Sigmoid colon (tissue), 7 donors: ENCODE data around the gene WDR75. TPM values are rescaled to one million over a fixed set of nuclear protein-coding genes. Genes with fewer than 3 reads are reported as not detected.

Source experiments
- DNase-seq: peaks from one replicate; pipeline ENCODE4 v3.0.0-alpha.2; 2019
- H3K27ac ChIP-seq, 4 donors: fragments of 200-600 bp; sonication (generic); one replicate each; pipeline ENCODE4 v1.5.1; 2016 to 2019; ENCODE audit warnings: mild to moderate bottlenecking in 1 of 4
- H3K27me3 ChIP-seq, 3 donors: fragments of 200-600 bp; sonication (generic); one replicate each; pipeline ENCODE4 v1.5.1; 2019; ENCODE audit warnings: mild to moderate bottlenecking in 1 of 3
- H3K36me3 ChIP-seq, 4 donors: fragments of 200-600 bp; sonication (generic); one replicate each; pipeline ENCODE4 v1.5.1; 2016 to 2019
- H3K4me1 ChIP-seq, 4 donors: fragments of 200-600 bp; sonication (generic); one replicate each; pipeline ENCODE4 v1.5.1; 2017 to 2019
- H3K4me3 ChIP-seq, 4 donors: fragments of 200-600 bp; sonication (generic); one replicate each; pipeline ENCODE4 v1.5.1; 2017 to 2019; ENCODE audit warnings: mild to moderate bottlenecking in 2 of 4, moderate library complexity in 1 of 4
- H3K9me3 ChIP-seq, 4 donors: fragments of 200-600 bp in 3 of 4; sonication (generic) in 3 of 4; one replicate each; pipeline versions ENCODE4 v1.5.1 to v1.6.1; 2013 to 2019
- CTCF ChIP-seq, 4 experiments: fragments of 450-650 bp in 3 of 4; fragments of 200-600 bp in 1 of 4; IDR thresholded peaks; one replicate each; pipeline ENCODE4 v1.5.1; 2016 to 2019; ENCODE audit warnings: antibody characterized with exemption in 4 of 4, mild to moderate bottlenecking in 3 of 4, moderate library complexity in 2 of 4
- EP300 ChIP-seq, 4 donors: sonication (generic); formaldehyde crosslinking; IDR thresholded peaks; one replicate each; pipeline ENCODE4 v1.6.1; 2017; ENCODE audit warnings: antibody characterized with exemption in 4 of 4
- POLR2A ChIP-seq, 2 donors: fragments of 450-650 bp; IDR thresholded peaks; one replicate each; pipeline ENCODE4 v1.6.1; 2016; ENCODE audit warnings: antibody characterized with exemption in 2 of 2, mild to moderate bottlenecking in 2 of 2, moderate library complexity in 2 of 2
- POLR2AphosphoS5 ChIP-seq, 4 donors: sonication (generic); formaldehyde crosslinking; IDR thresholded peaks; one replicate each; pipeline ENCODE4 v1.6.1; 2017; ENCODE audit warnings: antibody characterized with exemption in 4 of 4
- WGBS, 2 donors: extraction: QIAGEN DNeasy Blood & Tissue Kit; methylation state at CpG; one replicate each; pipeline ENCODE4 v1.1.7; 2013; 5-methylcytosine and 5-hydroxymethylcytosine counted together
- intact Hi-C: fragments of 100-400 bp; cut with DNase I; formaldehyde crosslinking; loops from one replicate; pipeline ENCODE4 v1.15.1; 2023
- polyA plus RNA-seq, 3 donors: library from polyadenylated mRNA; stranded (reverse); fragments of 200-250 nt; gene quantifications; one replicate each; pipeline ENCODE4 v1.2.3, GENCODE V29; 2013
- total RNA-seq, 4 donors: library from RNA; depleted of rRNA; stranded (reverse); fragments of >200 nt; gene quantifications; one replicate each; pipeline ENCODE4 v1.1.0, GENCODE V29; 2016
- donor health status: healthy with polysubstance abuse.
- donor health status: Bipolar disorder and iron deficiency.
- donor health status: healthy.

The WDR75 gene
- total and polyA plus RNA-seq, 7 donors, result 7.6 to 43.5 (median 25.8) TPM

- 74 to 78% methylated on average over 3 of the region's 3 CpGs for WGBS, 2 donors
- intact Hi-C loops, result no loop called here
- no peak for DNase-seq
Observed at GRCh38 chr2:189512879-189513278, 71.6 kb downstream of the WDR75 start.

GRCh38 chr2:189514104-189514503, 72.8 kb downstream of the WDR75 start:
- TF ChIP-seq CTCF (IDR thresholded peaks at IDR 0.05) (no peak), POLR2AphosphoS5 (IDR thresholded peaks at IDR 0.05) (no peak), POLR2A (IDR thresholded peaks at IDR 0.05) (no peak)
- Histone ChIP-seq H3K4me3 (no peak overlapping the region), H3K9me3 (no peaks in the 10 kb centered on the region), H3K4me1 (no peaks in the 10 kb centered on the region), H3K27me3 (no peaks in the 10 kb centered on the region), H3K36me3 (no peaks in the 10 kb centered on the region), H3K27ac (no peak overlapping the region)
- DNase-seq, result no peak
- intact Hi-C loops, result no loop called here
- 88 to 94% methylated on average over 3 of the region's 3 CpGs for WGBS, 2 donors

More at GRCh38 chr2:189512879-189513278, 71.6 kb downstream of the WDR75 start:
- Histone ChIP-seq H3K27ac (no peak overlapping the region), H3K4me1 (no peaks in the 10 kb centered on the region), H3K9me3 (no peaks in the 10 kb centered on the region), H3K27me3 (no peaks in the 10 kb centered on the region), H3K4me3 (no peak overlapping the region), H3K36me3 (no peaks in the 10 kb centered on the region)
- TF ChIP-seq POLR2A (IDR thresholded peaks at IDR 0.05) (no peak), EP300 (IDR thresholded peaks at IDR 0.05) (no peak), POLR2AphosphoS5 (IDR thresholded peaks at IDR 0.05) (no peak), CTCF (IDR thresholded peaks at IDR 0.05) (no peak)

GRCh38 chr2:189515264-189515663, 74.0 kb downstream of the WDR75 start:
- no peaks in the 10 kb centered on the region for H3K27me3 ChIP-seq
- no peak overlapping the region for H3K27ac ChIP-seq
- no peak overlapping the region for H3K4me3 ChIP-seq
- whole genome bisulfite sequencing, 2 donors, result 73 to 79% methylated on average over 1 of the region's 1 CpG
- H3K36me3 ChIP-seq, result no peaks in the 10 kb centered on the region
- DNase-seq, result no peak
- no peak for TF ChIP-seq CTCF (IDR thresholded peaks at IDR 0.05)
- no peak for TF ChIP-seq POLR2A (IDR thresholded peaks at IDR 0.05)
- TF ChIP-seq EP300 (IDR thresholded peaks at IDR 0.05), result no peak
- no peak for TF ChIP-seq POLR2AphosphoS5 (IDR thresholded peaks at IDR 0.05)
- H3K9me3 ChIP-seq, result no peaks in the 10 kb centered on the region
- peaks cover 0 to 2% (median 0%) of the 10 kb centered on the region in 4 donors for H3K4me1 ChIP-seq
- intact Hi-C loops, result no loop called here

GRCh38 chr2:189516546-189516945, 75.3 kb downstream of the WDR75 start:
- DNase-seq, result no peak
- Histone ChIP-seq H3K4me1 (peaks cover 0 to 4% (median 0%) of the 10 kb centered on the region in 4 donors), H3K36me3 (no peaks in the 10 kb centered on the region), H3K27me3 (no peaks in the 10 kb centered on the region), H3K9me3 (no peaks in the 10 kb centered on the region), H3K27ac (no peak overlapping the region), H3K4me3 (no peak overlapping the region)
- intact Hi-C loops, result no loop called here
- TF ChIP-seq EP300 (IDR thresholded peaks at IDR 0.05) (no peak), CTCF (IDR thresholded peaks at IDR 0.05) (no peak), POLR2A (IDR thresholded peaks at IDR 0.05) (no peak), POLR2AphosphoS5 (IDR thresholded peaks at IDR 0.05) (no peak)
- 30 to 37% methylated on average over 3 of the region's 3 CpGs for WGBS, 2 donors

GRCh38 chr2:189517847-189518535, 76.7 kb downstream of the WDR75 start:
- no peak overlapping the region for H3K27ac ChIP-seq

More at GRCh38 chr2:189517847-189518535, 76.7 kb downstream of the WDR75 start:
- no peak for TF ChIP-seq CTCF (IDR thresholded peaks at IDR 0.05)
- no peak for TF ChIP-seq POLR2A (IDR thresholded peaks at IDR 0.05)
- no peak for TF ChIP-seq POLR2AphosphoS5 (IDR thresholded peaks at IDR 0.05)
- TF ChIP-seq EP300 (IDR thresholded peaks at IDR 0.05), result no peak
- no peaks in the 10 kb centered on the region for H3K36me3 ChIP-seq
- 93 to 94% methylated on average over 6 of the region's 6 CpGs for WGBS, 2 donors
- intact Hi-C loops, result no loop called here
- no peak for DNase-seq
- H3K4me1 ChIP-seq, result peaks cover 0 to 11% (median 2%) of the 10 kb centered on the region in 4 donors
- H3K4me3 ChIP-seq, result no peak overlapping the region
- H3K9me3 ChIP-seq, result no peaks in the 10 kb centered on the region
- no peaks in the 10 kb centered on the region for H3K27me3 ChIP-seq
